Heart left ventricle (tissue), 13 donors: ENCODE results near the gene OR14J1.

ENCODE experiments used
- CTCF ChIP-seq, 12 donors: fragments of 200-600 bp; sonication (generic) in 4 of 12; IDR thresholded peaks; one replicate each; pipeline versions ENCODE4 v1.5.0 to v1.8.0; 2018 to 2022; ENCODE audit warnings: antibody characterized with exemption in 12 of 12, mild to moderate bottlenecking in 5 of 12
- POLR2A ChIP-seq, 2 donors: fragments of 450-650 bp; IDR thresholded peaks; one replicate each; pipeline ENCODE4 v1.6.1; 2017; ENCODE audit warnings: antibody characterized with exemption in 2 of 2, mild to moderate bottlenecking in 2 of 2, moderate library complexity in 2 of 2
- donor health status: ischemic (EF 13 %, LVEDD 7.1; RV severe dilation, severe dysfunction).
- donor health status: DM: no; HTN: yes; CAD: no.
- donor health status: DM: no; HTN: no; CAD: no.
- donor health status: ischemic (EF 25% LVEDD 6.9; RV normal size, moderate dysfunction).
- donor health status: ischemic (EF 25% LVEDD 5.7; RV mildly dilated, moderate dysfunction).
- donor health status: ischemic (EF 35%, LVEDD 5.7; RV mildly dilated, moderate dysfunction).
- donor health status: nonischemic (EF 11% LVEDD 7.7; RV severe dilation, severe dysfunction).
- donor health status: DM: yes; HTN: yes; CAD: no.
- donor health status: PGD.
- donor health status: ischemic (EF 29% LVEDD 5.4; RV normal size, mild dysfunction).
- donor health status: nonischemic (EF 23%, LVEDD 6.1; RV moderate dilation, normal function).

GRCh38 chr6:29294499-29294914 is 7.0 kb upstream of the OR14J1 start:
- TF ChIP-seq CTCF (IDR thresholded peaks at IDR 0.05): no peak
- TF ChIP-seq POLR2A (IDR thresholded peaks at IDR 0.05): no peak
